HepG2 (cell line): ENCODE measurements around the gene ERCC6L2. TPM values are rescaled to one million over a fixed set of nuclear protein-coding genes. Genes with fewer than 3 reads are reported as not detected.

Experiments used
- ATAC-seq: fragments of 200-7000 bp; cut with Tn5 transposase; 3 replicates; pipeline ENCODE4 v1.9.1; 2020; ENCODE audit warnings: mild to moderate bottlenecking, moderate library complexity
- BruUV-seq: library from RNA; stranded (reverse); fragments of 400-500 nt; replicated peaks from 2 replicates; lab custom pipeline; 2021; lab: Mats Ljungman, UMichigan
- CTCF ChIA-PET: fragments of 300-600 bp; formaldehyde crosslinking; extraction: SDS; loops from one replicate; lab custom pipeline; 2021; ENCODE audit warnings: low total read pairs, inconsistent platforms, low intra/inter-chr PET ratio; lab: Yijun Ruan, JAX
- POLR2A ChIA-PET: fragments of 350-600 bp; sonication (Branson Sonifier 250); formaldehyde crosslinking; loops from one replicate; lab custom pipeline; 2020; ENCODE audit warnings: antibody characterized with exemption, inconsistent platforms; lab: Yijun Ruan, JAX
- DNase-seq: peaks from one replicate; pipeline ENCODE4 v3.0.0-alpha.2; 2015; ENCODE audit warnings: low spot score
- FAIRE-seq: peaks from 3 replicates; lab custom pipeline; 2011; peaks lifted over from hg19 to GRCh38; lab: Jason Lieb, UNC
- H2AFZ ChIP-seq: one replicate; pipeline ENCODE4 v1.6.1; 2011; ENCODE audit warnings: low read length, inconsistent platforms
- H3K27ac ChIP-seq: fragments of 300-600 bp; 3 replicates; pipeline ENCODE4 v1.8.0; 2011; ENCODE audit warnings: mixed run types, mild to moderate bottlenecking, mixed read lengths, low read length, inconsistent platforms; ENCODE audit not compliant: insufficient read depth; ENCODE audit errors: extremely low read length
- H3K27me3 ChIP-seq, 2 experiments: fragments of 200-600 bp in 1 of 2; 2 replicates in 1 of 2; 3 replicates in 1 of 2; pipeline versions ENCODE4 v1.6.0 to v1.8.0; 2011; ENCODE audit warnings: low read length in 2 of 2, mild to moderate bottlenecking in 2 of 2, moderate library complexity in 2 of 2, inconsistent platforms in 1 of 2; ENCODE audit not compliant: insufficient read depth in 2 of 2, control insufficient read depth in 1 of 2
- H3K36me3 ChIP-seq, 2 experiments: fragments of 200-600 bp in 1 of 2; replicated peaks in 1 of 2; 2 replicates in 1 of 2; 3 replicates in 1 of 2; pipeline versions ENCODE4 v1.5.1 to v1.8.0; 2011; ENCODE audit warnings: low read length in 2 of 2, inconsistent platforms in 1 of 2; ENCODE audit not compliant: insufficient read depth in 2 of 2, control insufficient read depth in 1 of 2
- H3K4me1 ChIP-seq: 2 replicates; pipeline ENCODE4 v1.5.1; 2012; ENCODE audit warnings: low read length, inconsistent platforms; ENCODE audit not compliant: insufficient read depth
- H3K4me2 ChIP-seq: 2 replicates; pipeline ENCODE4 v1.6.0; 2011; ENCODE audit warnings: low read depth, low read length, inconsistent platforms
- H3K4me3 ChIP-seq, 3 experiments: fragments of 200-600 bp in 1 of 3; sonication (generic), shearing (Covaris generic) in 1 of 3; replicated peaks in 1 of 3; 2 replicates each; pipeline ENCODE4 v1.5.1; 2011 to 2016; ENCODE audit warnings: low read length in 3 of 3, inconsistent platforms in 2 of 3, low read depth in 2 of 3, mild to moderate bottlenecking in 2 of 3, control low read depth in 1 of 3, mixed read lengths in 1 of 3; ENCODE audit not compliant: insufficient read depth in 1 of 3
- H3K79me2 ChIP-seq: one replicate; pipeline ENCODE4 v1.6.1; 2011; ENCODE audit warnings: low read length, inconsistent platforms; ENCODE audit not compliant: insufficient read depth
- H3K9ac ChIP-seq: 2 replicates; pipeline ENCODE4 v1.6.0; 2011; ENCODE audit warnings: mild to moderate bottlenecking, low read depth, low read length, inconsistent platforms; ENCODE audit not compliant: insufficient read depth
- H3K9me3 ChIP-seq: 2 replicates; pipeline ENCODE4 v1.5.1; 2012; ENCODE audit warnings: mild to moderate bottlenecking, low read length
- H4K20me1 ChIP-seq: 2 replicates; pipeline ENCODE4 v1.6.0; 2011; ENCODE audit warnings: inconsistent platforms, mild to moderate bottlenecking, low read length, moderate library complexity; ENCODE audit not compliant: insufficient read depth
- ASH2L ChIP-seq: fragments of 300-600, 200-600 bp; sonication (generic); IDR thresholded peaks from 2 replicates; pipeline ENCODE4 v1.7.0; 2017; ENCODE audit warnings: low read depth, mild to moderate bottlenecking, moderate library complexity, mixed read lengths, low read length; ENCODE audit not compliant: insufficient read length
- FOXK2 ChIP-seq: fragments of 450-650 bp; IDR thresholded peaks from 2 replicates; pipeline ENCODE4 v1.6.1; 2016
- GABPA ChIP-seq, 2 experiments: IDR thresholded peaks; 2 replicates each; pipeline ENCODE4 v1.6.1; 2011 to 2016; ENCODE audit warnings: low read depth in 2 of 2, low read length in 1 of 2, missing biosample characterization in 1 of 2, missing genetic modification characterization in 1 of 2
- LCORL ChIP-seq, 2 experiments: fragments of 450-650 bp in 1 of 2; sonication (generic) in 1 of 2; formaldehyde crosslinking in 1 of 2; IDR thresholded peaks; 2 replicates each; pipeline versions ENCODE4 v1.5.0 to v1.6.1; 2017 to 2020; ENCODE audit warnings: antibody characterized with exemption in 1 of 2, missing genetic modification reagents in 1 of 2
- SMARCC2 ChIP-seq: fragments of 450-650 bp; IDR thresholded peaks from 2 replicates; pipeline ENCODE4 v1.6.1; 2017; ENCODE audit warnings: antibody characterized with exemption, mild to moderate bottlenecking
- SOX13 ChIP-seq, 3 experiments: fragments of 450-650 bp in 1 of 3; sonication (generic) in 1 of 3; formaldehyde crosslinking in 1 of 3; IDR thresholded peaks in 2 of 3; conservative IDR thresholded peaks in 1 of 3; 2 replicates each; pipeline versions ENCODE4 v1.5.0 to v1.6.1; 2016 to 2020; ENCODE audit warnings: antibody characterized with exemption in 1 of 3, mild to moderate bottlenecking in 1 of 3, missing compliant biosample characterization in 1 of 3, missing genetic modification reagents in 1 of 3, moderate library complexity in 1 of 3
- TARDBP ChIP-seq: sonication (generic); formaldehyde crosslinking; IDR thresholded peaks from 2 replicates; pipeline ENCODE4 v1.8.0; 2022; ENCODE audit warnings: mild to moderate bottlenecking, missing genetic modification reagents
- ZHX1 ChIP-seq: sonication (generic); formaldehyde crosslinking; IDR thresholded peaks from 2 replicates; pipeline ENCODE4 v1.8.1; 2022; ENCODE audit warnings: low read depth, mild to moderate bottlenecking, missing genetic modification reagents
- ZSCAN30 ChIP-seq: sonication (generic); formaldehyde crosslinking; IDR thresholded peaks from 2 replicates; pipeline ENCODE4 v1.5.0; 2020; ENCODE audit warnings: mild to moderate bottlenecking, missing genetic modification reagents
- WGBS: methylation state at CpG from one replicate; pipeline ENCODE4 v1.1.6; 2017; ENCODE audit warnings: low lambda C conversion rate; 5-methylcytosine and 5-hydroxymethylcytosine counted together
- in situ Hi-C: cut with HindIII; loops from 2 replicates; pipeline ENCODE4 v1.10.0; 2017; ENCODE audit warnings: low pct_unique_long_range_greater_than_20kb; ENCODE audit not compliant: extremely low pct_ligation_motif_present
- intact Hi-C: fragments of 100-400 bp; cut with micrococcal nuclease; formaldehyde crosslinking; loops from one replicate; pipeline ENCODE4 v1.10.0; 2022; ENCODE audit not compliant: unreplicated experiment
- polyA plus RNA-seq, 8 experiments: library from polyadenylated mRNA; depleted of rRNA in 3 of 8; stranded (reverse) in 7 of 8; unstranded in 1 of 8; fragments of >200 nt; fragmentation: Illumina TruSeq in 4 of 8; extraction: Trizol in 4 of 8; gene quantifications; 2 replicates each; pipeline versions ENCODE4 v1.2.1 to v1.2.3, GENCODE V29; 2011 to 2016; ENCODE audit warnings: low read depth in 4 of 8, missing spikeins in 1 of 8, mixed read lengths in 1 of 8; ENCODE audit not compliant: insufficient read depth in 1 of 8
- total RNA-seq, 5 experiments: library from RNA; depleted of rRNA; stranded (reverse); fragments of >200 nt; fragmentation: Illumina TruSeq; extraction: Trizol; gene quantifications; 2 replicates each; pipeline ENCODE4 v1.2.3, GENCODE V29; 2016; ENCODE audit warnings: low read depth in 1 of 5
- TF ChIP-seq, protein P1 (sequence below): sonication (generic); formaldehyde crosslinking; IDR thresholded peaks from 2 replicates; pipeline ENCODE4 v1.5.0; 2020; ENCODE audit warnings: missing genetic modification reagents
- TF ChIP-seq, protein P2 (sequence below): sonication (generic); formaldehyde crosslinking; IDR thresholded peaks from 2 replicates; pipeline ENCODE4 v1.4.0; 2020; ENCODE audit warnings: mild to moderate bottlenecking, low read depth, missing genetic modification reagents

Gene ERCC6L2
- total and polyA plus RNA-seq, 2 of the 13 experiments (the other 11 are each of a cell fraction or from before 2014, with no cell fraction given): 13.4 to 45.9 TPM

GRCh38 chr9:95903398-95903797, 27.9 kb downstream of the ERCC6L2 start:
- no peak overlapping the region for H3K9ac ChIP-seq
- H2AFZ ChIP-seq: no peak overlapping the region
- ATAC-seq (no peak), FAIRE-seq (no peak), DNase-seq (no peak)
- ChIA-PET CTCF (no interaction called here), POLR2A (no interaction called here)
- in situ Hi-C loops: no loop called here
- H3K36me3 ChIP-seq: peaks cover 3 to 9% of the 10 kb centered on the region in 2 experiments
- H3K4me2 ChIP-seq: no peak overlapping the region
- H3K4me1 ChIP-seq: no peaks in the 10 kb centered on the region
- no peak overlapping the region for H3K4me3 ChIP-seq
- H3K27me3 ChIP-seq: no peaks in the 10 kb centered on the region
- H3K9me3 ChIP-seq: no peaks in the 10 kb centered on the region
- H3K27ac ChIP-seq: no peak overlapping the region
- H3K79me2 ChIP-seq: peaks cover 2% of the 10 kb centered on the region
- BruUV-seq: no TSS peak
- no peaks in the 10 kb centered on the region for H4K20me1 ChIP-seq
- intact Hi-C loops: no loop called here
- TF ChIP-seq LCORL (IDR thresholded peaks at IDR 0.05) (peak; percentile 95), LCORL (CRISPR knock-in tag; IDR thresholded peaks at IDR 0.05) (no peak), SMARCC2 (no peak)
- TF ChIP-seq, all 625 proteins: peak for 1

GRCh38 chr9:95907794-95908193, 32.3 kb downstream of the ERCC6L2 start:
- in situ Hi-C loops: no loop called here
- Histone ChIP-seq H4K20me1 (no peaks in the 10 kb centered on the region), H3K79me2 (no peaks in the 10 kb centered on the region), H3K27ac (no peak overlapping the region), H3K9me3 (no peaks in the 10 kb centered on the region), H2AFZ (no peak overlapping the region), H3K4me1 (peaks cover 10% of the 10 kb centered on the region), H3K27me3 (no peaks in the 10 kb centered on the region), H3K9ac (no peak overlapping the region), H3K36me3 (peaks cover 3 to 6% of the 10 kb centered on the region in 2 experiments; a peak in 4 of 5 replicates), H3K4me2 (no peak overlapping the region), H3K4me3 (no peak overlapping the region)
- CTCF ChIA-PET: no interaction called here
- DNase-seq: no peak
- intact Hi-C loops: no loop called here
- WGBS: 98% methylated on average over 2 of the region's 2 CpGs
- POLR2A ChIA-PET: no interaction called here
- ATAC-seq: no peak
- BruUV-seq: no TSS peak
- no peak for FAIRE-seq
- TF ChIP-seq ZHX1 (CRISPR knock-in tag) (no peak), ZSCAN30 (CRISPR knock-in tag) (no peak), GABPA (IDR thresholded peaks at IDR 0.05; ENCODE audit: low read depth, low read length) (no peak), GABPA (CRISPR knock-in tag; IDR thresholded peaks at IDR 0.05; ENCODE audit: low read depth) (no peak), TARDBP (CRISPR knock-in tag) (no peak), FOXK2 (no peak), SOX13 (IDR thresholded peaks at IDR 0.05) (no peak), SOX13 (CRISPR knock-in tag; conservative IDR thresholded peaks at IDR 0.05 in 1 of 2, IDR thresholded peaks at IDR 0.05 in 1 of 2) (no peak), ASH2L (no peak)
- TF ChIP-seq, protein P1, sequence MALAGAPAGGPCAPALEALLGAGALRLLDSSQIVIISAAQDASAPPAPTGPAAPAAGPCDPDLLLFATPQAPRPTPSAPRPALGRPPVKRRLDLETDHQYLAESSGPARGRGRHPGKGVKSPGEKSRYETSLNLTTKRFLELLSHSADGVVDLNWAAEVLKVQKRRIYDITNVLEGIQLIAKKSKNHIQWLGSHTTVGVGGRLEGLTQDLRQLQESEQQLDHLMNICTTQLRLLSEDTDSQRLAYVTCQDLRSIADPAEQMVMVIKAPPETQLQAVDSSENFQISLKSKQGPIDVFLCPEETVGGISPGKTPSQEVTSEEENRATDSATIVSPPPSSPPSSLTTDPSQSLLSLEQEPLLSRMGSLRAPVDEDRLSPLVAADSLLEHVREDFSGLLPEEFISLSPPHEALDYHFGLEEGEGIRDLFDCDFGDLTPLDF (CRISPR knock-in tag): no peak
- TF ChIP-seq, protein P2, sequence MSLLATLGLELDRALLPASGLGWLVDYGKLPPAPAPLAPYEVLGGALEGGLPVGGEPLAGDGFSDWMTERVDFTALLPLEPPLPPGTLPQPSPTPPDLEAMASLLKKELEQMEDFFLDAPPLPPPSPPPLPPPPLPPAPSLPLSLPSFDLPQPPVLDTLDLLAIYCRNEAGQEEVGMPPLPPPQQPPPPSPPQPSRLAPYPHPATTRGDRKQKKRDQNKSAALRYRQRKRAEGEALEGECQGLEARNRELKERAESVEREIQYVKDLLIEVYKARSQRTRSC (CRISPR knock-in tag): no peak
